K562 (cell line): ENCODE measurements around the gene FMN1. TPM values are rescaled to one million over a fixed set of nuclear protein-coding genes. Genes with fewer than 3 reads are reported as not detected.

ENCODE experiments used
- ATAC-seq: fragments of 200-7000 bp; cut with Tn5 transposase; 3 replicates; pipeline ENCODE4 v1.9.1; 2020; ENCODE audit warnings: moderate library complexity
- BruUV-seq: library from RNA; stranded (reverse); fragments of 400-500 nt; replicated peaks from 2 replicates; lab custom pipeline; 2021; lab: Mats Ljungman, UMichigan
- CTCF ChIA-PET: fragments of 300-600 bp; formaldehyde crosslinking; extraction: SDS; loops from one replicate; lab custom pipeline; 2021; ENCODE audit warnings: low intra/inter-chr PET ratio; lab: Yijun Ruan, JAX
- POLR2A ChIA-PET: fragments of 300-600, 350-650 bp; sonication (Branson Sonifier 250); formaldehyde crosslinking; extraction: SDS; loops from one replicate; lab custom pipeline; 2021; ENCODE audit warnings: antibody characterized with exemption, inconsistent platforms; lab: Yijun Ruan, JAX
- DNase-seq, 4 experiments: peaks; one replicate each; pipeline versions ENCODE4 v3.0.0 to v3.0.0-alpha.2; 2011 to 2018; ENCODE audit warnings: low spot score in 3 of 4, mixed read lengths in 3 of 4; ENCODE audit errors: extremely low read depth in 1 of 4
- FAIRE-seq: peaks from 2 replicates; lab custom pipeline; 2011; peaks lifted over from hg19 to GRCh38; lab: Jason Lieb, UNC
- H2AFZ ChIP-seq: 2 replicates; pipeline ENCODE4 v1.6.0; 2011; ENCODE audit warnings: low read depth, low read length, control low read depth, inconsistent platforms
- H3K27ac ChIP-seq: fragments of 200-600 bp; 3 replicates; pipeline ENCODE4 v1.8.0; 2011; ENCODE audit warnings: low read depth, mild to moderate bottlenecking, control low read depth, inconsistent platforms, low read length, moderate library complexity, mixed read lengths; ENCODE audit errors: extremely low read depth
- H3K27me3 ChIP-seq, 2 experiments: fragments of 300-600 bp in 1 of 2; 2 replicates in 1 of 2; 3 replicates in 1 of 2; pipeline versions ENCODE4 v1.6.0 to v1.8.0; 2011; ENCODE audit warnings: inconsistent platforms in 2 of 2, low read length in 2 of 2, mild to moderate bottlenecking in 1 of 2, mixed read lengths in 1 of 2, moderate library complexity in 1 of 2; ENCODE audit not compliant: control insufficient read depth in 2 of 2, insufficient read depth in 2 of 2
- H3K36me3 ChIP-seq: fragments of 300-600 bp; 3 replicates; pipeline ENCODE4 v1.8.0; 2011; ENCODE audit warnings: mild to moderate bottlenecking, low read length, inconsistent platforms; ENCODE audit not compliant: control insufficient read depth, insufficient read depth
- H3K4me1 ChIP-seq, 2 experiments: fragments of 200-600 bp in 1 of 2; replicated peaks in 1 of 2; 2 replicates in 1 of 2; 3 replicates in 1 of 2; pipeline versions ENCODE4 v1.5.1 to v1.8.0; 2011; ENCODE audit warnings: inconsistent platforms in 2 of 2, low read length in 2 of 2, mild to moderate bottlenecking in 1 of 2, mixed read lengths in 1 of 2, moderate library complexity in 1 of 2; ENCODE audit not compliant: control insufficient read depth in 2 of 2, insufficient read depth in 2 of 2
- H3K4me2 ChIP-seq: 2 replicates; pipeline ENCODE4 v1.6.1; 2011; ENCODE audit warnings: low read length, control low read depth, inconsistent platforms, mixed read lengths; ENCODE audit not compliant: insufficient read depth
- H3K4me3 ChIP-seq: fragments of 200-600 bp; sonication (generic), shearing (Covaris generic); 2 replicates; pipeline ENCODE4 v1.5.1; 2016; ENCODE audit warnings: control low read depth, inconsistent platforms
- H3K79me2 ChIP-seq: fragments of 200-600 bp; 3 replicates; pipeline ENCODE4 v1.8.0; 2011; ENCODE audit warnings: low read length, inconsistent platforms; ENCODE audit not compliant: control insufficient read depth, insufficient read depth
- H3K9ac ChIP-seq, 2 experiments: 2 replicates each; pipeline versions ENCODE4 v1.6.0 to v1.6.1; 2011; ENCODE audit warnings: low read depth in 2 of 2, low read length in 2 of 2, control low read depth in 1 of 2, inconsistent platforms in 1 of 2, mild to moderate bottlenecking in 1 of 2, mixed read lengths in 1 of 2; ENCODE audit not compliant: insufficient read depth in 1 of 2
- H3K9me1 ChIP-seq: one replicate; pipeline ENCODE4 v1.6.0; 2011; ENCODE audit warnings: inconsistent platforms, mild to moderate bottlenecking, low read length, moderate library complexity; ENCODE audit not compliant: control insufficient read depth, insufficient read depth
- H3K9me3 ChIP-seq: replicated peaks from 2 replicates; pipeline ENCODE4 v1.5.1; 2011; ENCODE audit warnings: low read depth, low read length, inconsistent platforms; ENCODE audit not compliant: control insufficient read depth, insufficient read depth
- H4K20me1 ChIP-seq: replicated peaks from 2 replicates; pipeline ENCODE4 v1.6.1; 2011; ENCODE audit warnings: low read length, inconsistent platforms, mixed read lengths; ENCODE audit not compliant: control insufficient read depth, insufficient read depth
- DLX4 ChIP-seq: fragments of 250-450 bp; sonication (Bioruptor Pico); IDR thresholded peaks from 2 replicates; pipeline ENCODE4 v1.6.1; 2021; ENCODE audit warnings: mild to moderate bottlenecking
- HDAC8 ChIP-seq: fragments of 450-650 bp; IDR thresholded peaks from 2 replicates; pipeline ENCODE4 v1.6.1; 2016; ENCODE audit warnings: mild to moderate bottlenecking, missing genetic modification characterization, moderate library complexity, missing compliant biosample characterization
- MTA3 ChIP-seq: fragments of 450-650 bp; formaldehyde crosslinking; IDR thresholded peaks from 2 replicates; pipeline ENCODE4 v1.6.1; 2017; ENCODE audit warnings: mild to moderate bottlenecking, borderline replicate concordance
- NR3C1 ChIP-seq: sonication (generic); formaldehyde crosslinking; IDR thresholded peaks from 2 replicates; pipeline ENCODE4 v1.8.1; 2022; ENCODE audit warnings: missing genetic modification reagents
- SAFB ChIP-seq: fragments of 200-400 bp; formaldehyde crosslinking; IDR thresholded peaks from 2 replicates; pipeline ENCODE4 v1.6.1; 2017; ENCODE audit warnings: low read depth, low read length, borderline replicate concordance
- SRSF7 ChIP-seq: fragments of 200-400 bp; formaldehyde crosslinking; optimal IDR thresholded peaks from 2 replicates; pipeline ENCODE3; 2017; ENCODE audit warnings: mild to moderate bottlenecking, low read depth, low read length
- TGIF2 ChIP-seq: sonication (generic); formaldehyde crosslinking; IDR thresholded peaks from 2 replicates; pipeline ENCODE4 v1.8.1; 2022; ENCODE audit warnings: mild to moderate bottlenecking, missing genetic modification reagents, moderate library complexity
- ZNF143 ChIP-seq: sonication (generic); formaldehyde crosslinking; IDR thresholded peaks from 2 replicates; pipeline ENCODE4 v1.9.0; 2022; ENCODE audit warnings: mild to moderate bottlenecking, missing genetic modification reagents
- ZNF699 ChIP-seq: fragments of 250-450 bp; sonication (Bioruptor Pico); IDR thresholded peaks from 2 replicates; pipeline ENCODE4 v1.8.0; 2021; ENCODE audit warnings: mild to moderate bottlenecking, moderate library complexity; ENCODE audit not compliant: insufficient replicate concordance
- ZNF707 ChIP-seq: fragments of 250-450 bp; sonication (Bioruptor Pico); conservative IDR thresholded peaks from 2 replicates; pipeline ENCODE4 v1.8.0; 2022; ENCODE audit warnings: inconsistent platforms, mild to moderate bottlenecking, moderate library complexity
- WGBS: fragments of 100-300 bp; shearing (Covaris generic); methylation state at CpG from one replicate; pipeline ENCODE4 v1.1.6; 2016; ENCODE audit warnings: low coverage, mixed read lengths; ENCODE audit not compliant: insufficient coverage; ENCODE audit errors: missing lambda C conversion rate; 5-methylcytosine and 5-hydroxymethylcytosine counted together
- in situ Hi-C: fragments of 300-500 bp; cut with MboI; formaldehyde crosslinking; loops from 4 replicates; pipeline ENCODE4 v1.15.0; 2018; ENCODE audit warnings: inconsistent platforms, mixed read lengths
- intact Hi-C: fragments of 100-400 bp; cut with micrococcal nuclease; formaldehyde crosslinking; loops from 2 replicates; pipeline ENCODE4 v1.14.2; 2022
- polyA plus RNA-seq, 8 experiments: library from polyadenylated mRNA; depleted of rRNA in 4 of 8; stranded (reverse) in 5 of 8; unstranded in 3 of 8; fragments of >200 nt; fragmentation: Nextera tagmentation in 2 of 8; fragmentation: Illumina TruSeq in 1 of 8; extraction: Ambion mirVana in 2 of 8; extraction: Trizol in 1 of 8; gene quantifications; 2 replicates each; pipeline versions ENCODE4 v1.2.1 to v1.2.3, GENCODE V29; 2011 to 2014; ENCODE audit warnings: inconsistent platforms in 1 of 8, missing spikeins in 1 of 8
- total RNA-seq, 7 experiments: library from RNA; depleted of rRNA in 6 of 7; stranded (reverse); fragments of >200 nt in 6 of 7; fragmentation: Illumina TruSeq in 2 of 7; extraction: Trizol in 2 of 7; gene quantifications; 2 replicates each; pipeline versions ENCODE4 v1.2.1 to v1.2.3, GENCODE V29; 2011 to 2021; ENCODE audit warnings: low replicate concordance in 1 of 7
- TF ChIP-seq, protein P1 (sequence below): fragments of 250-450 bp; sonication (Bioruptor Pico); IDR thresholded peaks from 2 replicates; pipeline ENCODE4 v1.8.0; 2022; ENCODE audit warnings: inconsistent platforms
- TF ChIP-seq, protein P2 (sequence below): sonication (generic); formaldehyde crosslinking; IDR thresholded peaks from 2 replicates; pipeline ENCODE4 v1.9.0; 2022; ENCODE audit warnings: mild to moderate bottlenecking, missing genetic modification reagents

The FMN1 gene
- total and polyA plus RNA-seq, 9 of the 15 experiments (the other 6 are each of a cell fraction or from before 2014, with no cell fraction given), result 0.03 to 0.07 (median 0.04) TPM; not detected in 6

- CTCF ChIA-PET, result no interaction called here
- POLR2A ChIA-PET, result no interaction called here
These were observed 102.4 kb downstream of the FMN1 start for GRCh38 chr15:33091983-33092693.

DNA sequence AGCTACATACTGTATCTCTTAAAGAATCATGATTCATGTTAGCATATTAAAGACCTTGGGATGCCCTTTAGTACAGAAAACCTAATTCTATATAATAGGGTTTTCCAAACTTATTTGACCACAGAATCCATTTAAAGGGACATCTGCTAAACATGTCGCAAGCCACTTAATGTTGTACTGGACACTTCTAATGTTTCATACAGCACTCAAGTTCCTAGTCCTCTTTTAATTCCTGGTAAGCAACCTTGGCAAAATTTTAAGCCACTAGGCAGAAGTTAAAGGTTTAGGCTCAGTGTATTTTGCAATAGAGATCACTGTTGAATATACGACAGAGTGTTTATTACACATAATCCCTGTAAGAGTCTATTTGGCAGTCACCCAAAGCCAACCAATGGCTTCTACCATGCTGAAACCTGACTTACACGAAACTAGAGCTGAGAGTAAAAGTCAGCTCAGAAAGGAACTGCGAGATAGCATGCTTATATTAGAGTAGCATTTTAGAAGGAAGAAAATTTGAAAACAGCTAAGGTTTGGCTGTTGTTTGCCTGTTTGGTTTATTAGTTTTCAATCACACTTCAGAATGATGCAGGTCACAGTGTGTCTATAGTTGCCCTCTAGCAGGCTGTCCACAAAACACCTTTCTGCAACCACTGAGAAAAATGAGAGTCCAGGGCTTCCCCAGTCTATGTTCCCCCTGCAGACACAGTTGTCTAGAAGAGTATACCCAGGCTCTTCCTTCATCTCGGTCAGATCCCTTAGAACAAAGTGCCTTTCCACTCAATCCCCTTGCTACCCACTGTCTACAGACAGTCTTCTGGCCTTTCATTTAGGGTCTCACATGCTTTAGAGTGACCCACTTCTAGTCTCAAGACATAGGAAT, 104.4 kb downstream of the FMN1 start:
- no peaks in the 10 kb centered on the region for H3K36me3 ChIP-seq
- H3K9me1 ChIP-seq, result no peaks in the 10 kb centered on the region
- DNase-seq (no peak), ATAC-seq (no peak), FAIRE-seq (no peak)
- intact Hi-C loops, result loop anchor here (5.0 kb wide), 1 partner anchor 42 kb away; no protein-coding TSS in a partner anchor
- H3K79me2 ChIP-seq, result no peaks in the 10 kb centered on the region
- H3K27me3 ChIP-seq, result peaks cover 2 to 6% of the 10 kb centered on the region in 2 experiments; a peak in 3 of 5 replicates
- H3K4me2 ChIP-seq, result no peak overlapping the region
- H3K4me3 ChIP-seq, result no peak overlapping the region
- no peaks in the 10 kb centered on the region; the same call in 1 of the 2 replicates for H4K20me1 ChIP-seq
- ChIA-PET POLR2A (no interaction called here), CTCF (no interaction called here)
- 0% methylated on average over 5 of the region's 5 CpGs for WGBS
- H3K9me3 ChIP-seq, result no peaks in the 10 kb centered on the region
- H2AFZ ChIP-seq, result no peak overlapping the region
- H3K4me1 ChIP-seq, result no peaks in the 10 kb centered on the region
- H3K9ac ChIP-seq, result no peak overlapping the region
- BruUV-seq, result no TSS peak
- in situ Hi-C loops, result no loop called here
- no peak overlapping the region for H3K27ac ChIP-seq
- TF ChIP-seq, protein P1, sequence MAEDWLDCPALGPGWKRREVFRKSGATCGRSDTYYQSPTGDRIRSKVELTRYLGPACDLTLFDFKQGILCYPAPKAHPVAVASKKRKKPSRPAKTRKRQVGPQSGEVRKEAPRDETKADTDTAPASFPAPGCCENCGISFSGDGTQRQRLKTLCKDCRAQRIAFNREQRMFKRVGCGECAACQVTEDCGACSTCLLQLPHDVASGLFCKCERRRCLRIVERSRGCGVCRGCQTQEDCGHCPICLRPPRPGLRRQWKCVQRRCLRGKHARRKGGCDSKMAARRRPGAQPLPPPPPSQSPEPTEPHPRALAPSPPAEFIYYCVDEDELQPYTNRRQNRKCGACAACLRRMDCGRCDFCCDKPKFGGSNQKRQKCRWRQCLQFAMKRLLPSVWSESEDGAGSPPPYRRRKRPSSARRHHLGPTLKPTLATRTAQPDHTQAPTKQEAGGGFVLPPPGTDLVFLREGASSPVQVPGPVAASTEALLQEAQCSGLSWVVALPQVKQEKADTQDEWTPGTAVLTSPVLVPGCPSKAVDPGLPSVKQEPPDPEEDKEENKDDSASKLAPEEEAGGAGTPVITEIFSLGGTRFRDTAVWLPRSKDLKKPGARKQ (CRISPR knock-in tag), result no peak
- TF ChIP-seq, protein P2, sequence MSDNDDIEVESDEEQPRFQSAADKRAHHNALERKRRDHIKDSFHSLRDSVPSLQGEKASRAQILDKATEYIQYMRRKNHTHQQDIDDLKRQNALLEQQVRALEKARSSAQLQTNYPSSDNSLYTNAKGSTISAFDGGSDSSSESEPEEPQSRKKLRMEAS (CRISPR knock-in tag), result no peak
- TF ChIP-seq ZNF143 (CRISPR knock-in tag) (no peak), ZNF707 (CRISPR knock-in tag) (no peak), TGIF2 (CRISPR knock-in tag) (no peak), ZNF699 (CRISPR knock-in tag) (no peak), DLX4 (no peak)

More at GRCh38 chr15:33091983-33092693, 102.4 kb downstream of the FMN1 start:
- TF ChIP-seq MTA3 (no peak), SRSF7 (no peak), HDAC8 (tag) (no peak), NR3C1 (no peak), SAFB (no peak)
- Histone ChIP-seq H3K4me3 (no peak overlapping the region), H3K79me2 (no peaks in the 10 kb centered on the region), H3K36me3 (no peaks in the 10 kb centered on the region), H3K9ac (no peak overlapping the region), H4K20me1 (no peaks in the 10 kb centered on the region; the same call in 1 of the 2 replicates), H3K27ac (no peak overlapping the region), H3K9me3 (no peaks in the 10 kb centered on the region), H3K4me2 (no peak overlapping the region), H3K9me1 (no peaks in the 10 kb centered on the region), H2AFZ (no peak overlapping the region), H3K27me3 (peaks cover 2 to 6% of the 10 kb centered on the region in 2 experiments; a peak in 3 of 5 replicates), H3K4me1 (no peaks in the 10 kb centered on the region)
- BruUV-seq, result no TSS peak
- FAIRE-seq (no peak), ATAC-seq (no peak), DNase-seq (no peak)
- WGBS, result 1% methylated on average over 15 of the region's 15 CpGs
- in situ Hi-C loops, result no loop called here
- intact Hi-C loops, result no loop called here
